OCI-LY1 (cell line): ENCODE measurements around the gene SETMAR.
A peak's percentile ranks its signal among the peaks of the same experiment; 100 is the strongest.

Experiments
- H2AFZ ChIP-seq: fragments of 200-600 bp; sonication (generic), shearing (Covaris generic); 2 replicates; pipeline ENCODE4 v1.6.0; 2014; ENCODE audit warnings: antibody characterized with exemption, mild to moderate bottlenecking, low read length
- H3F3A ChIP-seq: fragments of 200-600 bp; sonication (generic), shearing (Covaris generic); 2 replicates; pipeline ENCODE4 v1.6.0; 2014; ENCODE audit warnings: mild to moderate bottlenecking, antibody characterized with exemption, low read length, moderate library complexity; ENCODE audit not compliant: insufficient read depth
- H3K27ac ChIP-seq: fragments of 200-600 bp; sonication (generic); 2 replicates; pipeline ENCODE4 v1.5.1; 2014; ENCODE audit warnings: low read length, mixed run types, mild to moderate bottlenecking, low read depth; ENCODE audit not compliant: poor library complexity, severe bottlenecking
- H3K27me3 ChIP-seq: fragments of 200-600 bp; sonication (generic); 2 replicates; pipeline ENCODE4 v1.6.0; 2014; ENCODE audit warnings: antibody characterized with exemption, mild to moderate bottlenecking, low read length, moderate library complexity; ENCODE audit not compliant: insufficient read depth
- H3K36me3 ChIP-seq: fragments of 200-600 bp; sonication (generic); 2 replicates; pipeline ENCODE4 v1.6.1; 2014; ENCODE audit warnings: mild to moderate bottlenecking, antibody characterized with exemption, low read length, moderate library complexity, mixed read lengths; ENCODE audit not compliant: insufficient read depth
- H3K4me1 ChIP-seq: fragments of 200-600 bp; sonication (generic); 2 replicates; pipeline ENCODE4 v1.5.1; 2014; ENCODE audit warnings: mild to moderate bottlenecking, low read length, moderate library complexity; ENCODE audit not compliant: insufficient read depth, severe bottlenecking
- H3K4me2 ChIP-seq: fragments of 200-600 bp; sonication (generic), shearing (Covaris generic); 2 replicates; pipeline ENCODE4 v1.6.1; 2014; ENCODE audit warnings: low read length
- H3K4me3 ChIP-seq: fragments of 200-600 bp; sonication (generic); 2 replicates; pipeline ENCODE4 v1.5.1; 2014; ENCODE audit warnings: low read length, low read depth, mild to moderate bottlenecking, mixed read lengths; ENCODE audit not compliant: poor library complexity, severe bottlenecking
- H3K79me2 ChIP-seq: fragments of 200-600 bp; shearing (Covaris generic); 2 replicates; pipeline ENCODE4 v1.6.1; 2016; ENCODE audit warnings: mixed run types, low read length, mixed read lengths; ENCODE audit not compliant: insufficient read depth
- H3K9ac ChIP-seq: fragments of 200-600 bp; sonication (generic), shearing (Covaris generic); 2 replicates; pipeline ENCODE4 v1.6.1; 2014; ENCODE audit warnings: mild to moderate bottlenecking, low read length, mixed read lengths
- H3K9me2 ChIP-seq: fragments of 200-600 bp; sonication (generic), shearing (Covaris generic); 2 replicates; pipeline ENCODE4 v1.6.1; 2014; ENCODE audit warnings: low read depth, mild to moderate bottlenecking, low read length, mixed read lengths
- H3K9me3 ChIP-seq: fragments of 200-600 bp; shearing (Covaris generic); 2 replicates; pipeline ENCODE4 v1.6.1; 2014; ENCODE audit warnings: low read length, mixed read lengths
- H4K20me1 ChIP-seq: fragments of 200-600 bp; sonication (generic), shearing (Covaris generic); 2 replicates; pipeline ENCODE4 v1.6.0; 2016; ENCODE audit warnings: mild to moderate bottlenecking, low read length; ENCODE audit not compliant: insufficient read depth
- EZH2 ChIP-seq: fragments of 200-600 bp; sonication (generic), shearing (Covaris generic); IDR thresholded peaks from 2 replicates; pipeline ENCODE4 v1.8.0; 2017; ENCODE audit warnings: borderline replicate concordance, mixed run types, mild to moderate bottlenecking, antibody characterized with exemption, low read length, moderate library complexity, mixed read lengths
- TF ChIP-seq, protein P1 (sequence below): fragments of 200-600 bp; sonication (generic), shearing (Covaris generic); IDR thresholded peaks from 2 replicates; pipeline ENCODE4 v1.5.1; 2017; ENCODE audit warnings: mild to moderate bottlenecking, antibody characterized with exemption, low read length, moderate library complexity, mixed read lengths

Gene SETMAR

GRCh38 chr3:4343258-4343657, 40.1 kb downstream of the SETMAR start:
- no peaks in the 10 kb centered on the region for H3K9me2 ChIP-seq
- H3K4me3 ChIP-seq, result no peak overlapping the region
- H4K20me1 ChIP-seq, result no peaks in the 10 kb centered on the region
- H3K4me1 ChIP-seq, result no peaks in the 10 kb centered on the region
- no peaks in the 10 kb centered on the region for H3F3A ChIP-seq
- H3K79me2 ChIP-seq, result no peaks in the 10 kb centered on the region
- H3K36me3 ChIP-seq, result no peaks in the 10 kb centered on the region
- H2AFZ ChIP-seq, result no peak overlapping the region
- H3K4me2 ChIP-seq, result no peak overlapping the region
- no peak overlapping the region for H3K9ac ChIP-seq
- no peak overlapping the region for H3K27ac ChIP-seq
- H3K9me3 ChIP-seq, result no peaks in the 10 kb centered on the region
- no peak for TF ChIP-seq EZH2
- TF ChIP-seq, protein P1, sequence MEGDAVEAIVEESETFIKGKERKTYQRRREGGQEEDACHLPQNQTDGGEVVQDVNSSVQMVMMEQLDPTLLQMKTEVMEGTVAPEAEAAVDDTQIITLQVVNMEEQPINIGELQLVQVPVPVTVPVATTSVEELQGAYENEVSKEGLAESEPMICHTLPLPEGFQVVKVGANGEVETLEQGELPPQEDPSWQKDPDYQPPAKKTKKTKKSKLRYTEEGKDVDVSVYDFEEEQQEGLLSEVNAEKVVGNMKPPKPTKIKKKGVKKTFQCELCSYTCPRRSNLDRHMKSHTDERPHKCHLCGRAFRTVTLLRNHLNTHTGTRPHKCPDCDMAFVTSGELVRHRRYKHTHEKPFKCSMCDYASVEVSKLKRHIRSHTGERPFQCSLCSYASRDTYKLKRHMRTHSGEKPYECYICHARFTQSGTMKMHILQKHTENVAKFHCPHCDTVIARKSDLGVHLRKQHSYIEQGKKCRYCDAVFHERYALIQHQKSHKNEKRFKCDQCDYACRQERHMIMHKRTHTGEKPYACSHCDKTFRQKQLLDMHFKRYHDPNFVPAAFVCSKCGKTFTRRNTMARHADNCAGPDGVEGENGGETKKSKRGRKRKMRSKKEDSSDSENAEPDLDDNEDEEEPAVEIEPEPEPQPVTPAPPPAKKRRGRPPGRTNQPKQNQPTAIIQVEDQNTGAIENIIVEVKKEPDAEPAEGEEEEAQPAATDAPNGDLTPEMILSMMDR, result no peak
- no peaks in the 10 kb centered on the region for H3K27me3 ChIP-seq

GRCh38 chr3:4350789-4351163, 47.6 kb downstream of the SETMAR start:
- no peak overlapping the region for H3K4me2 ChIP-seq

DNA sequence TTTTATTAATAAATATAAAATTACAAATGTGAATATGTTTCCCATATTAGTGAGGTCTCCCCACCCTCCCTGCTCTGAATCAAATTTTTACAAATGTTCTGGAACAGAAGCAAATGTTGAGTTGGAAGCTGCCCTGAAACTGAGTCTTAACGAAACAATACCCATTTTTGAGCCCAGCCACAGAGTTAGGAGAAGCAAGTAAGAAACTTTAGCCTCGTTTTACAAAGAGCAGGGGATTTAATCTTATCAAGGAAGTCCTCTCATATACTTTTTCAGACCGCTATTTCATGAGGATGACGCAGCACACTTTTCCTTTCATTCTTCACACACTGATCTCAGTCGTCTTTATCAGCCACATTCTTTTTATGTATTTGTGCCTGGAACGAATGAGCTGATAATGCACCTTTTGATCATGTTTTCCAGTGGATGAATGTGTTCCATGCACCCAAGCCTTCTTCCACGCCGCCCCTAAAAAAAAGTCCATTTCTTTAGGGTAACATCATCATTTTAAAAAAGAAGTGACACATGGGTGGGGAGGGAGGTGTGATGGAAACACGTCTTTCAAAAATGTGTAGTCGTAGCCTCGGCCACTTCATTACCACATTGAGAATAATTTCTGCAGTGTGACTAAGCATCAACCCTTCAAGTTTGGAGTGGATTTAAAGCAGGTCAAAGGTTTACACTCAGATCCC, 48.1 kb downstream of the SETMAR start:
- TF ChIP-seq, protein P1, result no peak
- Histone ChIP-seq H3K4me2 (no peak overlapping the region), H2AFZ (no peak overlapping the region)

More at GRCh38 chr3:4350789-4351163, 47.6 kb downstream of the SETMAR start:
- H2AFZ ChIP-seq, result no peak overlapping the region
- H3K9me3 ChIP-seq, result no peaks in the 10 kb centered on the region
- no peaks in the 10 kb centered on the region for H3F3A ChIP-seq
- H3K9ac ChIP-seq, result no peak overlapping the region
- H4K20me1 ChIP-seq, result no peaks in the 10 kb centered on the region
- no peaks in the 10 kb centered on the region for H3K36me3 ChIP-seq
- H3K4me3 ChIP-seq, result no peak overlapping the region
- no peaks in the 10 kb centered on the region for H3K4me1 ChIP-seq
- H3K27ac ChIP-seq, result no peak overlapping the region
- H3K9me2 ChIP-seq, result no peaks in the 10 kb centered on the region
- no peaks in the 10 kb centered on the region for H3K79me2 ChIP-seq
- no peaks in the 10 kb centered on the region for H3K27me3 ChIP-seq
- TF ChIP-seq EZH2, result no peak
- TF ChIP-seq, protein P1, result peak; percentile 80

More for the DNA sequence above, 48.1 kb downstream of the SETMAR start:
- no peaks in the 10 kb centered on the region for H3K27me3 ChIP-seq
- no peaks in the 10 kb centered on the region for H4K20me1 ChIP-seq
- H3K9ac ChIP-seq, result no peak overlapping the region
- H3K9me2 ChIP-seq, result no peaks in the 10 kb centered on the region
- H3K79me2 ChIP-seq, result no peaks in the 10 kb centered on the region
- no peaks in the 10 kb centered on the region for H3K4me1 ChIP-seq
- no peaks in the 10 kb centered on the region for H3K9me3 ChIP-seq
- H3K27ac ChIP-seq, result no peak overlapping the region
- H3K4me3 ChIP-seq, result no peak overlapping the region
- H3F3A ChIP-seq, result no peaks in the 10 kb centered on the region
- no peaks in the 10 kb centered on the region for H3K36me3 ChIP-seq
